Subcutaneous abdominal adipose tissue (tissue), 5 donors: Measurements from ENCODE around the gene RALGDS.

Source experiments
- H3K27ac ChIP-seq: one replicate; pipeline ENCODE4 v1.7.0; 2013; ENCODE audit warnings: low read depth, mild to moderate bottlenecking, inconsistent platforms, low read length, moderate library complexity
- H3K27me3 ChIP-seq, 5 donors: one replicate each; pipeline ENCODE4 v1.7.0; 2013; ENCODE audit warnings: low read length in 5 of 5, inconsistent platforms in 1 of 5; ENCODE audit not compliant: control insufficient read depth in 5 of 5, insufficient read depth in 4 of 5
- H3K36me3 ChIP-seq, 5 donors: one replicate each; pipeline ENCODE4 v1.7.0; 2013; ENCODE audit warnings: low read length in 5 of 5; ENCODE audit not compliant: control insufficient read depth in 5 of 5, insufficient read depth in 5 of 5
- H3K4me1 ChIP-seq, 5 donors: one replicate each; pipeline ENCODE4 v1.7.0; 2013; ENCODE audit warnings: low read length in 5 of 5, mild to moderate bottlenecking in 3 of 5, moderate library complexity in 1 of 5; ENCODE audit not compliant: control insufficient read depth in 5 of 5, insufficient read depth in 5 of 5
- H3K4me3 ChIP-seq, 5 donors: one replicate each; pipeline ENCODE4 v1.7.0; 2013; ENCODE audit warnings: low read length in 5 of 5, low read depth in 1 of 5
- H3K9ac ChIP-seq, 5 donors: one replicate each; pipeline ENCODE4 v1.7.0; 2013; ENCODE audit warnings: low read length in 5 of 5, mild to moderate bottlenecking in 4 of 5, moderate library complexity in 3 of 5
- H3K9me3 ChIP-seq, 5 donors: one replicate each; pipeline ENCODE4 v1.7.0; 2013; ENCODE audit warnings: low read length in 5 of 5; ENCODE audit not compliant: control insufficient read depth in 5 of 5
- donor health status: healthy.
- donor health status: healthy.
- donor health status: healthy.
- donor health status: healthy.
- donor health status: healthy.

The RALGDS gene

DNA sequence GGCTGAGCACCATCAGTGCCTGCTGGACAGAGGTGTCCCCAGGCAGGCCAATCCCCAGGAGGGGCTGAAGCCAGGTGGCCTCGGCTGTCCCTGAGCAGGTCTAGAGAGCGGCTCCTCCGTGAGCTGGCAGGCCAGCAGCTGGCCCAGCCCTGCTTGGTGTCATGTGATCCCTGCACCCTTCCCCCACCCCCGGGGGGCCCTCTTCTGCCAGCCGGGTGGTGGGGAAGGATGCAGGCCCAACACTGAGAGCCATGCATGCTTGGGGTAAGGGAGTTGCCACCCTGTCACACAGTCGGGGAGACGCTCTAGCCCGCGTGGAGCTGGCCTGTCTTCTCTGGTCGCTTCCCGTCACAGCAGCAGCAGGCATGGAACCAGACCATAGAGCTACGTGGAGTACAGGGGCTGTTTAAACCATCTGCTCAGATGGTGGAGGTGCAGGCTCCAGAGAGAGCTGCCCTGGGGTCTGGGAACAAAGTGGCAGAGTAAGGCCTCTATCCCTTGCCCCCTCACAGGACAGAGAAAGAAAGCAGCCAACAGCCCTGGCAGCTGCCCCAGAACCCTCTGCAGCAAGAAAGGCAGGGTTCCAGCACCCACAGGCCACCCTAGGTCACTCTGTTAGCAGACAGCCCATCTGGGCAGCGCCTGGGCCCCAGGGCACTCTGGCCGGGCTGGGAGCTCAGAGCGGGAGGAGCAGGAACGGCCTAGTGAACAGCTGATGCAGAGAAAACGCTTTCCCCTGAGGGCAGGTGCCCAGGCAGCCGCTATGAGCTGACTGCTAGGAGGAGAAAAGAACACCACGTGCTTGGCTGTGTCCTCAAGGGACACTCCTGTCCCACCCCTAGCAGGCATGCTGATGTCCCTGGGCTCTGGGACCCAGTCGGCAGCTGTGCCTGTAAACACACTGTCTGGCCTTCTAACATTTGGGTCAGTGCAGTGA is 6.8 kb downstream of the RALGDS start:
- Histone ChIP-seq H3K27me3 (no peaks in the 10 kb centered on the region), H3K9ac (peak overlapping the region; percentile 48 to 80 (median 61)), H3K36me3 (peaks cover 0 to 29% (median 23%) of the 10 kb centered on the region in 5 donors), H3K27ac (peak overlapping the region; percentile 88), H3K9me3 (no peaks in the 10 kb centered on the region), H3K4me3 (peak overlapping the region; percentile 10 to 35 (median 29)), H3K4me1 (peaks cover 39 to 74% (median 73%) of the 10 kb centered on the region in 5 donors)

GRCh38 chr9:133113163-133113948 is 7.7 kb downstream of the RALGDS start:
- Histone ChIP-seq H3K27me3 (no peaks in the 10 kb centered on the region), H3K9me3 (no peaks in the 10 kb centered on the region), H3K4me1 (peaks cover 33 to 65% (median 65%) of the 10 kb centered on the region in 5 donors), H3K9ac (peak overlapping the region; percentile 38 to 80 (median 61)), H3K27ac (peak overlapping the region; percentile 88), H3K36me3 (peaks cover 0 to 37% (median 32%) of the 10 kb centered on the region in 5 donors), H3K4me3 (peak overlapping the region in 4 of 5 donors; percentile 17 to 41 (median 33))

GRCh38 chr9:133112663-133113026 is 8.4 kb downstream of the RALGDS start:
- peaks cover 0 to 44% (median 39%) of the 10 kb centered on the region in 5 donors for H3K36me3 ChIP-seq

GRCh38 chr9:133111808-133112662 is 9.0 kb downstream of the RALGDS start:
- H3K27me3 ChIP-seq = no peaks in the 10 kb centered on the region
- peak overlapping the region in 2 of 5 donors; percentile 69 to 80 for H3K9ac ChIP-seq
- no peaks in the 10 kb centered on the region for H3K9me3 ChIP-seq
- H3K36me3 ChIP-seq = peaks cover 0 to 50% (median 45%) of the 10 kb centered on the region in 5 donors
- H3K4me1 ChIP-seq = peaks cover 21 to 52% (median 51%) of the 10 kb centered on the region in 5 donors
- peak overlapping the region in 1 of 5 donors; percentile 41 for H3K4me3 ChIP-seq
- peak overlapping the region; percentile 88 for H3K27ac ChIP-seq

More at GRCh38 chr9:133112663-133113026, 8.4 kb downstream of the RALGDS start:
- peak overlapping the region; percentile 38 to 80 (median 61) for H3K9ac ChIP-seq
- no peaks in the 10 kb centered on the region for H3K27me3 ChIP-seq
- H3K4me3 ChIP-seq = peak overlapping the region in 3 of 5 donors; percentile 4 to 41 (median 17)
- peak overlapping the region; percentile 88 for H3K27ac ChIP-seq
- H3K9me3 ChIP-seq = no peaks in the 10 kb centered on the region
- peaks cover 26 to 58% (median 58%) of the 10 kb centered on the region in 5 donors for H3K4me1 ChIP-seq

DNA sequence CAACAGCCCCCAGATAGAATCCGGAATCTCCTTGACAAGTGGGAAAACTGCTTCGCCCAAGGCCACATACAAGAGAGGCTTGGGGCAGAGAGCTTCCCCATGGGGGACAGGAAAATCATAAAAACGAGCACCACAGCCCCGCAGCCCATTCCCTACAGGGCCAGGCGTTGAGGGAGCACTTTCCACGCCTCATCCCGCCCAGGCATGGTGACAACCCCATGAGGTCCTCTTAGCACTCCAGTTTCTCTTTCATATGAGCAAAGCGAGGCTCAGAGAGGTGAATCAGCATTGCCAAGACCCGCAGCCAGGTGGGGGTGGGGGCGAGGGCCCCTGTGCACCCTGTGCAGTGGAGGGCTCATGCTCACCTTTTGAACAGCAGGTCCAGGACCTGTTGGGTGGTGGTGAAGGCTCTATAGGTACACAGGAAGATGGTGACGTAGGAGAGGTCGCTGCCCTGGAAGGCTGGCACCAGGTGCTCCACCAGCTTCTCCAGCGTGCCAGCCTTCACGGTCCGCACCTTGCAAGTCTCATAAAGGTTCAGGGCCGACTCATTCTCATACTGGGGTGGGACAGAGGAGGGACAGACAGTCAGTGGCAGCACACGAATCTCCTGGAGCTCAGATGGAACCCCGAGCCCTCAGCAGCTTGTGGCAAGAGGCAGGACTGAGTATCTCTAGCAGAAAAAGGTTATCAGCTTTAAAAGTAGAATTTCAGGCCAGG is 10.9 kb downstream of the RALGDS start:
- Histone ChIP-seq H3K9me3 (no peaks in the 10 kb centered on the region), H3K4me3 (no peak overlapping the region), H3K9ac (no peak overlapping the region), H3K27ac (no peak overlapping the region), H3K27me3 (no peaks in the 10 kb centered on the region), H3K4me1 (peaks cover 15 to 32% (median 32%) of the 10 kb centered on the region in 5 donors), H3K36me3 (peaks cover 0 to 68% (median 62%) of the 10 kb centered on the region in 5 donors)

GRCh38 chr9:133108794-133109641 is 12.0 kb downstream of the RALGDS start:
- Histone ChIP-seq H3K4me1 (peaks cover 7 to 22% (median 21%) of the 10 kb centered on the region in 5 donors), H3K27ac (no peak overlapping the region), H3K4me3 (no peak overlapping the region), H3K36me3 (peaks cover 0 to 79% (median 72%) of the 10 kb centered on the region in 5 donors), H3K27me3 (no peaks in the 10 kb centered on the region), H3K9me3 (no peaks in the 10 kb centered on the region), H3K9ac (no peak overlapping the region)

GRCh38 chr9:133107961-133108793 is 12.9 kb downstream of the RALGDS start:
- no peaks in the 10 kb centered on the region for H3K27me3 ChIP-seq
- H3K9ac ChIP-seq = no peak overlapping the region
- H3K9me3 ChIP-seq = no peaks in the 10 kb centered on the region
- H3K36me3 ChIP-seq = peaks cover 0 to 87% (median 79%) of the 10 kb centered on the region in 5 donors
- H3K4me1 ChIP-seq = peaks cover 3 to 16% (median 13%) of the 10 kb centered on the region in 5 donors
- no peak overlapping the region for H3K4me3 ChIP-seq
- H3K27ac ChIP-seq = no peak overlapping the region

DNA sequence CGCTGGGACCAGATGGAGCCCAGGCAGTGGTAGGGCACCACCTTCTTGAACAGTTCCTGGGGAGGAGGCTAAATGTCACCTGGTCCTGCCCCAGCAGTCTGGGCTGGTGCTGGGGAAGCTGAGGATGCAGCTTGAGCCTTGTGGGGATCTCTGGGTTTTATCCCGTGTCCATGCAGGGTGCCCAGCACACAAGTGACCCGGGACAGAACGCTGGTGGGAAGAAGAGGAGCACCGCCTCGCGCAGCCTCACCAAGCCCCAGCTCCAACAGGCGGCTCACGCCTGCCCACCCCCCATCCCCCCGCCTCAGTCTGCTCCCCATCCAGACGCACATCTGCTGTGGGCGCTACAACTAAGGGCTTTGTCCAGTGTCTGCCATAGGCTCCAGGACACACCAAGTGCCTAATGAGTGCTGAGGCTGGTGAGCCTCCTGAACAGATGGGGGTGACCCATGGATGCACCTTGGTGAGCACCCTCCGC is 13.8 kb downstream of the RALGDS start:
- H3K36me3 ChIP-seq = peaks cover 0 to 96% (median 87%) of the 10 kb centered on the region in 5 donors
- no peak overlapping the region for H3K9ac ChIP-seq
- H3K9me3 ChIP-seq = no peaks in the 10 kb centered on the region
- H3K27me3 ChIP-seq = no peaks in the 10 kb centered on the region
- H3K4me1 ChIP-seq = peaks cover 0 to 7% (median 4%) of the 10 kb centered on the region in 5 donors
- H3K27ac ChIP-seq = no peak overlapping the region
- H3K4me3 ChIP-seq = no peak overlapping the region
